Stimulated activated CD8-positive, alpha-beta memory T cell treated with anti-CD3 and anti-CD28 coated beads, Interleukin-4, amount 100 ng/mL, for 4 hours (primary cell): ENCODE measurements around the gene ASIC1.
A peak's percentile ranks its signal among the peaks of the same experiment; 100 is the strongest.

Experiments used
- DNase-seq, 2 donors: peaks; one replicate each; pipeline ENCODE4 v3.0.0-alpha.2; 2020; ENCODE audit warnings: low read depth in 2 of 2, low spot score in 1 of 2

Gene ASIC1

GRCh38 chr12:50040657-50041056 lies 16.7 kb upstream of the ASIC1 start:
- DNase-seq: no peak

DNA sequence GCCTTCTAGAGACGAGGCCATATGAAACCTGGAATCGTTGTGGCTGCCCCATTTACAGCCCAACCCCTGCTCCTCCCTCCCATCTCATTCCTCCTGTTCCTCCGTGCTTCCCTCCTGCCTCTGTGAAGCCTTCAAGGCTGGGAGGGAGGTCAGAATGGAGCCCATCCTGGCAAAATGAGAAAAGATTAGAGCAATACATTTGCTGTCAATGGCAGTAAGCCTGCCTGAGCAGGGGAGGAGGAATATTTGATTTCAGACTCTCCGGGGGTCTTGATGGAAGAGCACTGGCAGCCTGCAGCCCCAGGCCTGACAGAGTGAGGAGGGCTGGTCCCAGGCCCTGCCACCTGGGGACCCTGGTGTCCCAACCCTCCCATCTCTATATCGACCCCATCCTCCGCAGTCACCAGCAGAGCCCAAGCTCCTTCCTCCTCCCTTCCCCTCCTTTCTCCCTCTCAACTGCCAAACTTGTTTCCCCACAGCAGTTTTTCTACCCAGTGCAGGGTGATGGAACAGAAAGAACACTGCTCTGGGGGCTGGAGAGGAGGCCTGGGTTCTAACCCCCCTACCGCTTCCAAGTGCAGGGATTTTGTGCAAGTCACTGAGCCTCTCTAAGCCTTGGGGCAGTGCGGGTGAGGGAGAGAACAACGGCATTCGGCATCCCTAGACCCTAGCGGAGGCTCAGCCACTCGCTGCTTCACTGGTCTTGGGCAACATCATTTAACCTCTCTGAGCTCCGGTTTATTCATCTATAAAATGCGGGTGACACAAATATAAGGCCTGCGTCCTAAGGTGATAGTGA lies 16.1 kb upstream of the ASIC1 start:
- no peak for DNase-seq

DNA sequence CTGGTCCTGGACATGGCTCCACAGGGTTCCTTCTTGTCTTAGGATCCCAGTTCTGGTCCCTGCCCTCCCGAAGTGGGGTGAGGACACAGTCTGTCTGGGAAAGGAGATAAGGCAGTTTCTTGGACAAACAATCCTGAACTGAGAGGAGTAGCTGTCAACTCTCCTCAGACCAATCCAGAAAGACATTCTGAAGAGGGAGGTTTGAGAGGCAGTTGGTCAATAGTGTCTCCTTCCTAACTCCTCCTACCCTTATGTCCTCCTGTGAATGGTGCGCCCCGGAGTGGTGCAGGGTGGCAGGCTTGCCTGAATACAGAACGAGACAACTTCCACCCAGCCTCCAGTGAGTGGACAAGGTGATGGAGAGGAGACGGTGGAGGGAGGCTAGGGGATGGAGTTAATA lies 15.4 kb upstream of the ASIC1 start:
- no peak for DNase-seq

- DNase-seq: no peak
These were observed 14.7 kb upstream of the ASIC1 start for GRCh38 chr12:50042693-50043092.

DNA sequence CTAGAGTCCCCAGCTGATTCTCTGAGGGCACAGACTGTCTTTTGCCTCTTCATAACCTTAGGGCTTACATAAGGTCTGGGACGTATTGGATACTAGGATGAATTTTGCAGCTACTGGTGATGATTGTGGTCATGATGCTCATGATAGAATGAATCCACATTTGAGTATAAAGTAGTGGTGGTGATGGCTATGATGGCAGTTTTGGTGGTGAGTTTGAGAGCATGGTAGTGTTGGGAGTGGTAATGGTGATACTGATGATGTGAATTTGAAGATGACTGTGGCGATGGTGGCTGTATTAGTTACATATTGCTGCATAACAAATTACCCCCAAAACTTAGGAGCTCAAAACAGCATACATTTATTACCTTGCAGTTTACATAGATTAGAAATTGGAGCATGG lies 14.1 kb upstream of the ASIC1 start:
- no peak for DNase-seq

- no peak for DNase-seq
These were observed 13.5 kb upstream of the ASIC1 start for GRCh38 chr12:50043854-50044253.

DNA sequence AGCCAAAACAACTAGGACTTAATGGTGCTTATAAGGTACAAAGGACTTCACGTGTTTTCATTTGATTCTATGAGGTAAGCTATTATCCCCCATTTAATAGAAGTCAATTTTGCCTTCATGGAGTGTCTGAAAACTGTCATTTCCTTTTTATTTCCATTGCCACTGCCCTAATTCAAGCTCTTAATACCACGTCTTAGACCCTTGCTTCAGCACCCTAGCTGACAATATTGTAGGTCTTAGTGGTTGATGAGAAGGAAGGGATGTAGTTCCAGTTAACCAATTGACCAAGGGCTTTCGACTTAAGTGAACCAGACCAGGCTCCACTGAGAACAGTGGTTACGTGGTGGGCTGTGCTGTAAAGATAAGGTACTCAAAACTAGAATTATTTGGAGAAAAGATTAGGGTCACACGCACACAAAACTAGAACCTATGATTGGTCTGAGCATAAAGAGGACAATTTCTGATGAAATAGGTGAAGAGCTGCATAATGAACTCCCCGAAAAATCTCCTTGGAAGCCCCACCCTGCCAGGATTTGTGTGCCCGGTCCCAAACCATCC lies 9.6 kb upstream of the ASIC1 start:
- no peak for DNase-seq

DNA sequence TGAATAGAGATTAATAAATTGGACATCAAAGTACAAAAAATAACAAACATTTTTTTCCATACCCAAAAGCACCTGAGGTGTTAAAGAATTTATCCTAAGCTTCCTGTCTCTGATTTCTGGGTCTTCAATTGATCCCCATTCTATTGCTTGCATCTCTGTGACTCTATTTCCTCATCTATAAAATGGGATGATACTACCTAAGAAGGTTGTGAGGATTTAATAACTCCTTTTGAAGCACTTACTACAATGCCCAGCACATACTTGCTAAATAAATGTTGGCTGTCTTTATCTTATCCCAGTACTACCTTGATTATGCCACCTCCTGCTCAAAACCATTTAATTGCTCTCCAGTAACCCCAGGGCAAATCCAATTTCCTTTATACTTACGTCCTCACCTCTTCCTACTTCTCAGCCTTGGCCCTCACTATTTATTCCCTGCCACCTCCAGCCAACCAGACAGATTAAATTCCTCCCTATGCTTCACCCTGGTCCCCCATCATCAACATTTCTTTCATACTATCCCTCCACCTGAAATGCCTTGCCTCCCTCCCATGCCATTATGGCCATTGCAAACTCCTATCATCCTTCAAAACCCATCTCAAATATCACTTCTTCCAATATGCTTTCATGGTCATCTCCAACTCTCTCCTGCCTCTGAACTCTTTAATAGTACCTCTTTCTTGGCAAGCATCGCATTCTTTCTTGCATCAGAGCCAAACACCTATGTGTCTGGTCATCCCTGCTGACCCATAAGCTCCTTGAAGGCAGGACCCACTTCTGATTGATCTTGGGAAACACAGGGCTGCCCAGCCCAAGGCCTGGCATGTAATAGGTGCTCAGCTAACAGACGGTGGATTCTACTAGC lies 7.9 kb upstream of the ASIC1 start:
- no peak for DNase-seq

DNA sequence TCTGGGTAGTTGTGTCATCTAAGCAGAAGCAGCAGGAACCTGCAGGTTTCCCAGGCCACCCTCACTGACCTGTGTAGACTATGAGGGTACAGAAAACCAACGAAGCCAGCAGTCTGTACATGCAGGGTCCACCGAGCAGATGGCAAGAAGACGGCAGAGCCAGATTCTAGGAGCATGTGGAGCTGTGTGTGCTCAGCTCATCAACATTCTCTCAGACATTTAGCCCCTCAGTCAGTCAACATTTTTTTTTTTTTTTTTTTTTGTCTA lies 7.3 kb upstream of the ASIC1 start:
- DNase-seq: no peak

DNA sequence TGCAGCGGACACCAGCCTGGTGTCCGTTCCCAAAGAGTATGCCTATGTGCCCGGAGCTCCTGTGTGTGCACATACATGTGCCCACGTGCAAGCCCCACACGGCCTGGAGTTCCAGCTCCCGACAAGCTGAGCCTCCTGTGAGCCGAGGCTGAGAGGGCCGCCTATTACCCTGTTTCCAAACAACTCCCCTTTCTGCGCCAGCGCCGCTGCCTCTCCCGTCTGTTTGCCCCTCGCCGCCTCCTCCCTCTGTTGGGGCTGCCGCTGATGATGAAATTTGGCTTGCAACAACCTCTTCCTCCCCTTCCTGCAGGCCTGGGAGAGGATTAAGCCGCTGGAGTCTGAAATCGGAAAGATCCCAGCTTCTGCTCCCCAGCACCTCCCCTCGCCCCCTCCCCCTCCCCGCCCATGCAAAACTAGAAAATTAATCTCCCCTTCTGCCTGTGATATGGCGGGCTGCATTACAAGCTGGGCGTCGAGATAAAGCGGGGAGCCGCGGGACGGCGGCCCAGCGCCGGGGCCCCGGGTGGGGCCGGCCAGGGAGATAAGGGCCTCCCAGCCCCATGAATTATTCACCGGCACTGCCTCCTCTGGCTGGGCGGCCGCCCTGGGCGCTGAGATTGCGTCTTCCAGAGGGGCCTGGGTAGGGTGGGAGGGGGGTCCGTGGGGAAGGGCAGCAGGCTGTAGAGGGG lies 6.8 kb upstream of the ASIC1 start:
- no peak for DNase-seq

DNA sequence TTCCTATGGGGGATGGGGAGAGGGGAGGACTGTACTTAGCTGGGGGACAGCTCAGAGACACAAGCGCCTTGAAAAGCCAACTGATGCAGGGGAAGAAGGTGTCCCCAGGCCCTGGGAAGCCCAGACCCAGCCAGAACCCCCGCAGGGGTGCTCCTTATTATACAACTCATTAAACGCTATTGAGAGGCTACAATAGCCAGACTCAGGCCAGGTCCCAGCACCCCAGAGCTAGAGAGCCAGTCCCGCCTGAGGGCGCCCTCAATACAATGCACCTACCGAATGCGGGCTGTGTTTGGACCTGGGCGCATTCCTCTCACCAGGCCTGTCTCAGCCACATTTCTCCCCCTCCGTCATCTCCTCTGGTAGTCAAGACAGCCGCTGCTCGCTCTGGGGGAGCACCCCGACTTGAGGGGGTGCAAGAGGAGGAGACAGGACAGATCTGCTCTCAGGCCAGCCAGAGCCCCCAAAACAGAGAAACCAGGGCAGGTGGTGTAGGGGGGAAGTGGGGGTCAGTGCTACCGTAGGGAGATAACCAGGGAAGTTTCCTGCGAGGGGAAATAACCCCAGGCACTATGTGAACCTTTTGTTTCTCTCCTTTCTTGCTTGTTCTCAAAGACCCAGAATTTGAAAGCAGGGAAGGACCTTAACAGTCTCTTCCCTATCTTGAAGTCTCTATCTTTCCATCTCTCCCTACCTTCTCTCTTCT lies 6.1 kb upstream of the ASIC1 start:
- no peak for DNase-seq

DNA sequence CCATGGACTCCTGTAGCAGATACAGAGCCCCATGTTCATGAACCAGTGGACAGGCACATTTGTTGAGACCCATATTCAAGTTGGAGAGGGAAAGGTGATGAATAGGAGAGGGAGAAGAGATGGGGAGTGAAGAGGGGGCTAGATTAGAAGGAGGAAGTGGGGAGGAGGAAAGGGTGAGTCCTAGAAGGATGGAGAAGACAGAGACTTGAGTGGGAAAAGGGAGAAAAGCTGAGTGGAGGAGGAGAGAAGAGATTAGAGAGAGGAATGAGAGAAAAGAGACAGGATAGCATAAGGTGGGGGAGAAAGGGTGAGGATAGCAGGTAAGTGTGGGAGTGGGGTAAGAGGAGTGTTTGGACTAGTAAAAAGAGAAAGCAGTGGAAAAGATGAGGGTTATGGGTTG lies 4.9 kb upstream of the ASIC1 start:
- no peak for DNase-seq

DNA sequence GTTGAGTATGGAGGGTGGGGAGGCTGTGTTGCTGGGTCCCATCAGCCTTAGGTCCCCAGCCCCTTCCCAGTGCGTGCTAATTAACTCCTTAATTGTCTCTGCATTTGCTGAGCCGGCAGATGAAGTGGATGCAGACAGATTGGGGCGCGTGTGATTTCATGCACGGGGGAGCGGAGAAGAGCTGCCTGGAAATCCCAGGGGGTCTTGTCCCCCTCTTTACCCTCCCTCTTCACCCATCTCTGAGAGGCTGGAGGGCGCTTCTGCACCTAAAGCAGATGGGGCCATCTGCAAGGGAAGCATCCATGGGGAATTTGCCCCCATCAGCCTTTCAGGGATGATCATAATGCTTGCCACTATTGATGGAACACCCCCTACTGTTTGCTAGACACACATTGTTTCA lies 4.4 kb upstream of the ASIC1 start:
- DNase-seq: no peak

GRCh38 chr12:50053583-50053982 lies 3.8 kb upstream of the ASIC1 start:
- no peak for DNase-seq

DNA sequence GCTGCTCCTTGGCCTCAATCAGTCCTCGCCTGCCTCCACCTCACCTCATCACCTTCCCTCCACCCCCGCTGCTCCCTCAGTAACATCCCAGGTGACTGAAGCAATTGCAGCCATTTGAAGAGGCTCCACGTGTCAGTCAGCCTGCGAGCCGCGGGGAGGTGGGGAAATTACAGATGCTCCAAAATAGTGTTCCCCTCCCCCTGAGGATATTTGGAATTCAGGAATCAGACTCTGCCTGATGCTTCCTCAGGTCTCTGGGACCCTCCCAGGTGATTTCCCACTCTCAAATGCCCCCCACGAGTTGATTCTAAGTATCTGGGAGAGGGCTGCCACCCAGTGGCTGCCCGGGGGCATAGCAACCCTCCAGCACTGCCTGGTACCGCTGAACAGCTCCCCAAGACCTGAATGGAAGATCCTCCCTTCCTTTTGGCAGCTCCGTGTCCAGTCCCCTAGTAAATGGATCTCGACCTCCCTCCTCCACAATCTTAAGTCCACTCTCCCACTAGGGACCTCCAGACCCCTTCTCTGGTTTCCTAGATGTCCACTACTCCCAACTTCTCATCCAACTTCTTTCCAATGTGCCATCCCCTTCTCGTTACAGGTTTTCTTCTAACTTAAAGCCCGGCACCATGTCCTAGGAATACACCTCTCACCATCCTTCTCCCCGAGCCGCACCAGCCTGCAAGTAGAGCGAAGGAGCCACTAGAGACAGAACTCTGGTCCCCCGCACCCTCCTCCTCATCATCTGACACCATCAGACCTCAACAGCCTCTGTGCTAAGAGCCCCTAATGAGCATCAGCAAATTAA lies 1.4 kb upstream of the ASIC1 start:
- peak in 1 of 2 donors; percentile 18 for DNase-seq

- DNase-seq: no peak
These were observed 788 bp upstream of the ASIC1 start for GRCh38 chr12:50056639-50056976.

GRCh38 chr12:50057896-50058670 lies 687 bp downstream of the ASIC1 start:
- DNase-seq: no peak

DNA sequence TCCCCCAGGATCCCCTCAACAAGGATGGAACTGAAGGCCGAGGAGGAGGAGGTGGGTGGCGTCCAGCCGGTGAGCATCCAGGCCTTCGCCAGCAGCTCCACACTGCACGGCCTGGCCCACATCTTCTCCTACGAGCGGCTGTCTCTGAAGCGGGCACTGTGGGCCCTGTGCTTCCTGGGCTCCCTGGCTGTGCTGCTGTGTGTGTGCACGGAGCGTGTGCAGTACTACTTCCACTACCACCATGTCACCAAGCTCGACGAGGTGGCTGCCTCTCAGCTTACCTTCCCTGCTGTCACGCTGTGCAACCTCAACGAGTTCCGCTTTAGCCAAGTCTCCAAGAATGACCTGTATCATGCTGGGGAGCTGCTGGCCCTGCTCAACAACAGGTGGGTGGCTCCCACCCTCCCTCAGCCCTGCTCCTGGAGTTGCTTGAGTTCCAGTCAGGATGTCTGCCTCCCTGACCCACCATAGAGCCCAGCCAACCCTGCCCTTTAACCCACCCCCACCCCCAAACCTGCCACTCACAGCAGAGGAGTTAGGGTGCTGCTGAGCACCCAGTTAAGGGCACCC lies 1.4 kb downstream of the ASIC1 start:
- DNase-seq: no peak

DNA sequence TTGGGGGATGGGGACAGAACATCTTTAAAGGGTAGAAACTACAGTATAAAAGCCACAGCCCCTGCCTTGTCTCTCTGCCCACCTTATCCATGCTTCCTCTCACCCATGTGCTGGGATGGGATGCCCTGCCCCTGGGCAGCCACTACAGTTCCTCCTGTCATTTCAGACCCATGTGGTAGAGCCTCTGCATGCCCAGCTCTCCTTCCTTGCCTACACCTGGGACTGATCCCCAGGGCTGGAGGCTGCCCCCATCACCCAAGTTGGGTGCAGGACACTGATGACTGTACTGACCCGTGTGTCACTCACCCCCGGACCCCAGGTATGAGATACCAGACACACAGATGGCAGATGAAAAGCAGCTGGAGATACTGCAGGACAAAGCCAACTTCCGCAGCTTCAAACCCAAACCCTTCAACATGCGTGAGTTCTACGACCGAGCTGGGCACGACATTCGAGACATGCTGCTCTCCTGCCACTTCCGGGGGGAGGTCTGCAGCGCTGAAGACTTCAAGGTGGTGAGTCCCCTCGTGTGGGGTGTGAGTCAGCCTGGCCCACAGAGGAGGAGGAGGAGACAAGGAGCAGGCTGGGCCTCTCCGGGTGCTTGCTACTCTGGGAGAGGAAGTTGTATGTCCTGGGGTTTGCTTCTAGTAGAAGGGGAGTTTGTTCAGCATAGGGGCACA lies 2.2 kb downstream of the ASIC1 start:
- DNase-seq: peak in 1 of 2 donors; percentile 63
